Measurements from ENCODE around the gene TGFB1.

Gene TGFB1

DNA sequence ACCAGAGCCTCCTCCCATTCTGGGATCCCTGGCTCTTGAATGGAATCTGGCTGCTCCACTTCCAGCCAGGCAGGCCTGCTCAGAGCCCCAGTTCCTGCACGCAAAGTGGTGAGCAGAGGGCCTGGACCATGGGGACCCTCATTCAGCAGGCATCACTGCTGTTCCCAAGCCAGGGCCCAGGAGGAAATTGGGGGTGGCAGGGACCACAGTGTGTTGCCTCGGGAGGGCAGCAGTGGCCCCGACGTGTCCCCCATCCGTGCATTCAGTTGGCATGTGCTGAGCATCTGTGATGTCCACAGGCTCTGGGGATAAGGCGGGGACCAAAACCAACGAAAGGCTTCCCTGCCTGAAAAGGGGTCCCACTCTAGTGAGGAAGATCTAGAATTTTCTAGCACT is 32.5 kb downstream of the TGFB1 start:
- DNase-seq (ENCODE audit: low spot score): no peak

DNA sequence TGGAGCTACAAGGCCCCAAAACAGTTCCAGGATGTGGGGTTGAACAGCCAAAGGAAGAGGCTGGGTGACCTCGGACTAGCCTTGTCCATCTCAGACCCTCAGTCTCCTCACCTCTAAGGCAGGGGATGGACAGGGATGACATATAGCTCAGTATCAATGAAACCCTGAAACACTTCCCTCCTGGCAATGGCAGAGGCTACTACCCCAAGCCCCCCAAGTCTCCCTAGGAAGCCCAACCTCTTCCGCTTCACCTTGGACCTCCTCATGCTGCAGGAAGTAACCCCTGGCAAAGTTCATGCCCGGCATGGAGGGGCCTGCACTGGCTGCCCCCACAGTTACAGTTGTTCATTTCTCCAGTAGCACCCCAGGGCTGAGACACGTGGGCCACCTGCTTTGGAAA is 33.2 kb downstream of the TGFB1 start:
- no peak for DNase-seq (ENCODE audit: low spot score)

DNA sequence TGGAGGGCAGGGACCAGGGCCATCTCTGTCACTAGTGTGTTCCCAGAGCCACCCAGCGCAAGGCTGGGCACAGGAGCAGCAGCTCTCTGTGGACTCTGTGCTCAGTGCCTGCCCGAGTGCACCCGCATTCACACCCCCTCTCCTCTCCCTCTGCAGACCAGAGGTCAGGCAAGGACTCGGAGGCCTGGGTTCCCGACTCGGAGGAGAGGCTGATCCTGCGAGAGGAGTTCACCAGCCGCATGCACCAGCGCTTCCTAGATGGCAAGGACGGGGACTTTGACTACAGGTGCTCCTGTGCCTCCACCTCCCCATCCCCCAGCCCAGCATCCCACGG is 33.6 kb downstream of the TGFB1 start:
- DNase-seq (ENCODE audit: low spot score): no peak

DNA sequence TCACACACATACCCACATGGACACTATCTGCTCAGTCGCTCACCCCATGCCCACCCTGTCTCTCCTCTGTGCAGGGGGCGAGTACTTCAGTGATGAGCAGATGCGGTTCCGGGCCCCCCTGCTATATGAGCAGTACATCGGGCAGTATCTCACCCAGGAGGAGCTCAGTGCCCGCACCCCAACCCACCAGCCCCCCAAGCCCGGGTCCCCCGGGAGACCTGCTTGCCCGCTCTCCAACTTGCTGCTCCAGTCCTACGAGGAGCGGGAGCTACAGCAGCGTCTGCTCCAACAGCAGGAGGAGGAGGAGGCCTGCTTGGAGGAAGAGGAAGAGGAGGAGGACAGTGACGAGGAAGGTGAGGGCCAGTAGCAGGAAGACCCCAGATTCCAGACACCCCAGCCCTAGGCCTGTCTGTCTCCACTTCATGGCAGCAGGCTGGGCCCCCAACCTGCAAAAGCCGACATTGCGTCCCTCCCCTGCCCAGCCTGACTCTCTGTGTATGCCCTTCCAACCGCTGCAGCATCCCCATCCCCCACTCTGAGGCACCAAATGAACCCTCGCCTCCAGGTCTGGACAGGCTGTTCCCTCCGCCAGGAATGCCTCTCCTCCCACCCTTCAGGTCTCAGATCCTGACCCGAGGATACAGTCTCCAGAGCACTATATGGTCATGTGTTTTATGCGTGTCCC is 34.1 kb downstream of the TGFB1 start:
- no peak for DNase-seq (ENCODE audit: low spot score)

DNA sequence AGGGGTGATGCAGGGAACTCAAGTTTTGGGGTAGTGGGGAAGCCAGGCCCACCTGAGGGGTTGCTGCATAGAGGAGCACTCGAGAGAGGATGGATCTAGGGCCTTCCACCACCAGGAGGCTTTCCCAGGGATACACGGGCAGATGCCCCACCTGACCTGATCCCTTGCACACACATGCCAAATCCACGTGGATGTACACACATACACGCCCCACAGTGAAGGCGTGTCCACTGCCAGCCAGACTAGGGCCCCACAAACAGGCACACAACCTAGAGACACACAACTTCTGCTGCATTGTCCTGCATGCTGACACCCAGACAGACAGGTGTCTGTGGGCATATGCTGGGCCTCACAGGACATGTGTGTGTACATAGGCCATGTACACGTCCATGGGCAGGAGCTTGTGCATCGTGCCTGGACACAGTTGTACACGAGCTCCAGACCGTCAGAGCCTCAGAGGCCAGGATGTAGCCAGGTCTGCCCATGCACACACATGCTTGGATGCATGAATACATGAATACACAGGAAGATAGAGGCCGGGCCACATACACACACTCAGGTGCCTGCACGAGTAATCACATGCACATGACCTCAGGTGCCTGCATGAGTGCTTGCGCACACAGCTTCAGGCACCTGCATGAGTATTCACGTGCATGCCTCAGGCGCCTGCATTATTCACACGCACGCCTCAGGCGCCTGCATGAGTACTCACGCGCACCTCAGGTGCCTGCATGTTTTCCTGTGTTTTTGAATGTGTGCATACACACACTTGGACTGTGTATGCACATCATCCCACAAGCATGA is 34.8 kb downstream of the TGFB1 start:
- DNase-seq (ENCODE audit: low spot score): no peak

DNA sequence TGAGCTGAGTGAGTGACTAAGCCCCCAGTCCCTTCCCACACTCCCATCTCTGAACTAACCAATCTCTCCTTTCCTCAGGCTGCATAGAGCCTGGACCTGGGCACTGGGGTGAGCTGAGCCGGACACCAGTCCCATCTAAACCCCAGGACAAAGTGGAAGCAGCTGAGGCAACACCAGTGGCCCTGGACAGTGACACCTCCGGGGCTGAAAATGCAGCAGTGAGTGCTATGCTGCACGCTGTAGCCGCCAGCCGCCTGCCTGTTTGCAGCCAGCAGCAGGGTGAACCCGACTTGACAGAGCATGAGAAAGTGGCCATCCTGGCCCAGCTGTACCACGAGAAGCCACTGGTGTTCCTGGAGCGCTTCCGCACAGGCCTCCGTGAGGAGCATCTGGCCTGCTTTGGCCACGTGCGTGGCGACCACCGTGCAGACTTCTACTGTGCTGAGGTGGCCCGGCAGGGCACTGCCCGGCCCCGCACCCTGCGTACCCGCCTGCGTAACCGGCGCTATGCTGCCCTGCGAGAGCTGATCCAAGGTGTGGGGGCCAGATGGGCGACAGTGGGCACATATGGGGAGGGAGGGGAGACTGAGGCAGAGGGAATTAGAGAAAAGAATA is 37.3 kb downstream of the TGFB1 start:
- no peak for DNase-seq (ENCODE audit: low spot score)

DNA sequence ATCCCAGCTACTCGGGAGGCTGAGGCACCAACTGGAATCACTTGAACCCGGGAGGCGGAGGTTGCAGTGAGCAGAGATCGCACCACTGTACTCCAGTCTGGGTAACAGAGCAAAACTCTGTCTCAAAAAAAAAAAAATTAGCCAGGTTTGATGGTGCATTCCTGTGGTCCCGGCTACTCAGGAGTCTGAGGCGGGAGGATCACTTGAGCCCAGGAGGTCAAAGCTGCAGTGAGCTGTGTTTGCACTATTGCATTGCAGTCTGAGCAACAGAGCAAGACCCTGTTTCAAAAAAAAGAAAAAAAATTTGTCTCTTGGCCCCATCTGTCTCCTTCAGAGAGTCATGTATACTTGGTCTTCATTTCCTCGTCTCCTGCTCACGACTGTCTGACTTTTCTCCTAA is 42.1 kb downstream of the TGFB1 start:
- no peak for DNase-seq (ENCODE audit: low spot score)

DNA sequence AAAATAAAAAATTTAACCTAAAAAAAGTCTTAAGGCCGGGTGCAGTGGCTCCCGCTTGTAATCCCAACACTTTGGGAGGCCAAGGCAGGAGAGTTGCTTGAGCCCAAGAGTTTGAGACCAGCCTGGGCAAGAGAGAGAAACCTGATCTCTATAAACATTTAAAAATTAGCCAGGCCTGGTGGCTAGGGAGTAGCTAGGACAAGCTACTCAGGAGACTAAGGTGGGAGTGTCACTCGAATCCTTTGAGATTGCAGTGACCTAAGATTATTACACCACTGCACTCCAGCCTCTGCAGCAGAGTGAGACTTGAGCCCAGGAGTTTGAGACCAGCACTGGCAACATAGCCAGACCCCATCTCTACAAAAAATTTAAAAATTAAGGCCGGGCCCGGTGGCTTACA is 42.6 kb downstream of the TGFB1 start:
- no peak for DNase-seq (ENCODE audit: low spot score)

DNA sequence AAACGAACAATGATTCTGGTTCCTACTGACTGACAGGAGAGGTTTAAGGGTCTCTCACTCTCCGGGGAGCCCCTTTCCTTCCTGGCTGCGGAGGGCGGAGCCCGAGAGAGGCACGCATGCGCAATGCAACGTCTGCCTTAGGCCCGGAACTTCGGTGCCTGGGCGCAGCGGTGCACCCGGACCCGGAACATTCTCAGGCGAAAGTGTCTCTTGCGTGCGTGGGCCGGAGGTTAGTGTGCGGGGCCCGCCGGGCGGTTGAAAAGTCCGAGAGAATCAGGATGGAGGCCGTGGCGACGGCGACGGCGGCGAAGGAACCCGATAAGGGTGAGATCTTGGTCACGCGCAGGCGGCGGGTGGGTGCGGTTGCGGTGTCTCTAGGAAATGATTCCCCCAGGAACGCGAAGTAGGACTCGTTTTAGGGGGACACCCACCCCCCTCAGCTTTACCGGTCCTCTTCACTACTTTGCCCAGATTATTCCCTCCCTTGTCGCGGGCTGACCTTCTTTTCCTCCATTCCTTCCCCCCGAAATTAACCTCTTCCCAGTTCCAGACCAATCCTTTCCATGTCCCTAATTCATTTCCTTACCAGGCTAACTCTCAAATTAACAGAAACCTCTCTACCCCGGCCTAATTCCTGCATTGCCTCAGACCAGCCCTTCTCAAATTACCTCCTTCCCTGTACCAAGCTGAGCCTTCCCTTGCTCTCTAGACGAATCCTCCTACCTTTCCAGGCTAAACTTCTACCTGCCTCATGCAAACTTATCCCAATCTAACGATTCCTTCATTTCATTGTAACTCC is 43.5 kb downstream of the TGFB1 start, which contains the start of gene CCDC97:
TSS of gene CCDC97 (plus strand) at position 140 of the 799 bp plus-strand sequence. CDS start at position 279, 139 bp downstream.
- peak; percentile 94 for DNase-seq (ENCODE audit: low spot score)

DNA sequence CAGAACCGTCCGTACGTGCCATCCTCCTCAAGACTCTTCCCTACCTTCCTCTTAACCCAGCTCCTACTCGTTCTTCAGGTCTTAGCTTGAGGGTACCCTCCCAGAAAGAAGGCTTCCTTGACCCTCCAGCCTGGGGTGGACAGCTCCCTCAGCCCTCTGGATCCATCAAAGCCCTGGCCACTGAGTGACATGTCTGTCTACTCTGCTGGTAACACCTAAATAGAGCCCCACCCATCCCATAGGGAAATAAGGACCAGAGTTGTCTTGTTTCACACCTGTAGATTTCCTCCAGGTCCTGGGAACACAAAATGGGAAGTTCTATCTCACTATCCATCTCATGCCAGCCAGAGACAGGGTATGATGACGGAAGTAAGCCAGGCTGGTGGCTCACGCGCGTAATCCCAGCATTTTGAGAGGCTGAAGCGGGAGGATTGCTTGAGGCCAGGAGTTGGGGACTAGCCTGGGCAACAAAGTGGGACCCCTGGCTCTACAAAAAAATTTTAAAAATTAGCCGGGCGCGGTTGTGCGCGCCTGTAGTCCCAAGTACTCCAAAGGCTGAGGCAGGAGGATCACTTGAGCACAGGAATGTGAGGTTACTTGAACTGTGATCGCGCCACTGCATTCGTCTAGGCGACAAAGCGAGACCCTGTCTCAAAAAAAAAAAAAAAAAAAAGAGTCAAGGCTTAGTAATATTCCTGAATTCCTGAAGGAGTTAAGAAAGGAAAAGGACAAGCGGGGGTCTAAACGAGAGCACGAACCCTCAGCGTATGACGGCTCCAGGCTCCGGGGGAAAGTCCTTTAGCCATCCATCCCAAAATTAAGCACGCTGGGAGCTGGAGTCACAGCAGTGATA is 44.3 kb downstream of the TGFB1 start:
- no peak for DNase-seq (ENCODE audit: low spot score)

DNA sequence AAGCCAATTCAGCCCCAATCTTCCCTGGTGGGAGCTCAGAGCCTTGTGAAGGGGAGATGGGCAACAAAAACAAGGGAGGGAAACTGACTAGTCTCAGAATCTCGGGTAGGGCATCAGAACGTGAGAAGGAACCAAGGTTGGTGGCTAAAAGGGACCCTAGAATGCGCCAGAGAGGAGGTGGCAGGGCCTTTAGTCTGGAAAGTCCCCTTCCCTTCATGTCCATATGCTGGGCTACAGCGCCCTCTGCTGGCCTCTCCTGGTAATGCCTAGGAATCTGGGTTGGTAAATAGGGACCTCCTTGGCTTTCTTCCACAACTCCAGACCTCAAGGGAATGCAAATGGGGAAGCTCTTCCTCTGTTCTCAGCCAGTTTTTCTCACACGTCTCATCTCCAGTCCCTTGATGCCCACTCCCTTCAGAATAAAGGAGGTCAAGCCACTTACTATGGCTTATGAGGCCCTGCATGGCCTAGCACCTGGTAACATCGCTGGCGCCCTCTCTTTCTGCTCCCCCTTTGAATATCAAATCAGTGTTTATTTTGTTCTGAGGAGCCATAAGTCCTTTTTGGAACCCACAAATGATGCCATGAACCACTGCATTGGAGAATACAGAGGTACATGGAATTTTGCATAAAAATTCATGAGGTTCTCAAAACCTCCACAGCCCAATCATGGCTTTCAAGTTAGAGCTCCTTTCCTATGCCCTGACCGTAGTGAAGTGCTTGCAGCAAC is 45.1 kb downstream of the TGFB1 start:
- DNase-seq (ENCODE audit: low spot score): peak; percentile 83

DNA sequence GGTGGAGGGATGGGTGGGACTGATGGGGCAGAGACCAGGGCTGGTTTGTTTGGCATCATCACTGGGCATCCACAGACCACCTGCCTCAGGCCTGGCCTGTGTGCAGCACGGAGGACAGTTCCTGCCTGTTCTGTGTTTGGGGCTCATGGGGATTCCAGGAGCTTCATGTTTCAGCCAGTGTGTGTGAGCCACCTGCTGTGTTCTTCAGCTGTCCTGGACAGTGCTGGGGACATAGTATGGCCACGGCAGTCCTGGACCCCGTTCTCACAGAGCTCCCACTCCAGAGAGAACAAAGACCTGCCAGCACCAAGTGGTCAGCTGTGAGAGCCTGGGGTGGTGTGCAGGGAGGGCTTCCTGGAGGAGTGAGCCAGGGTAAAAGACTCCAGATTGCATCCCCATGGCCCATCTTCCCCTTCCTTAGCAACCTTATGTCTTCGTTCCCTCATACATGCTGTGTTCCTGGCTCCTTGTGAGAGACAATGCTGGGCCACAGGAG is 45.7 kb downstream of the TGFB1 start:
- DNase-seq (ENCODE audit: low spot score): no peak

DNA sequence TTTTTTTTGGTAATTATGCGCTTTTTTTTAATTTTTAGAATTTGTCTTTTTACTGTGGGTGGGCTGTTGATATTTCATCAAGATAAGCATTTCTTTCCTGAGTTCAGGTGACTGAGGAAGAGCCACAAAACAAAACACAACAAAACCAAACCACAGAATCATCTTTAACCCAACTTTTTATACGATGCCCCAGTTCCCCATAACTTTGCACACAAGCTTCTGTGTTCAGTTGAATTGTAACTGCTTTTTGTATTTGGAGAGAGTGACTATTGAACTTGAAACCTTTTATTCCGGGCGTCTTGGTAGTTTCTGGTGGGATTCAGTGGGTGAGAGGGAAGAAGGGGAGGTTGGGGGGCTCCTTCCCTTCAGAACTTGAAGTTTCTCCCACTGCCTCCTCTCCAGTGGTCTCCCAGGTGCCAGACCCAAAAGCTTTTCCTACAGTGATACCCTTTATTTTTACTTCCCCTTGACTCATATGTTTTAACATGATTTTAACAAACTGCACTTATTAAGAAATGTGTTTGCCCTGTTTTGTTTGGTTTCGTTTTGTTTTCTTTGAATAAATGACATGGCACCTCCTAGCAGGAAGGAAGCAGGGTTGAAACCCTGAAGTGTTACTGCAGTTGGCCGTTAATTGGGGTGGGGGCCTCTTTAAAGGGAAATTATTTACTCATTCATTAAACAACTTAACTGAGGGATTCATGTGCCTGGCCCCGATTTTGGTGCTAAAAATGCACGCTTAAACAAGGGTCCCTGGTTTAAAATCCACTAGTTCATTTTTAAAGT is 46.4 kb downstream of the TGFB1 start:
- no peak for DNase-seq (ENCODE audit: low spot score)

DNA sequence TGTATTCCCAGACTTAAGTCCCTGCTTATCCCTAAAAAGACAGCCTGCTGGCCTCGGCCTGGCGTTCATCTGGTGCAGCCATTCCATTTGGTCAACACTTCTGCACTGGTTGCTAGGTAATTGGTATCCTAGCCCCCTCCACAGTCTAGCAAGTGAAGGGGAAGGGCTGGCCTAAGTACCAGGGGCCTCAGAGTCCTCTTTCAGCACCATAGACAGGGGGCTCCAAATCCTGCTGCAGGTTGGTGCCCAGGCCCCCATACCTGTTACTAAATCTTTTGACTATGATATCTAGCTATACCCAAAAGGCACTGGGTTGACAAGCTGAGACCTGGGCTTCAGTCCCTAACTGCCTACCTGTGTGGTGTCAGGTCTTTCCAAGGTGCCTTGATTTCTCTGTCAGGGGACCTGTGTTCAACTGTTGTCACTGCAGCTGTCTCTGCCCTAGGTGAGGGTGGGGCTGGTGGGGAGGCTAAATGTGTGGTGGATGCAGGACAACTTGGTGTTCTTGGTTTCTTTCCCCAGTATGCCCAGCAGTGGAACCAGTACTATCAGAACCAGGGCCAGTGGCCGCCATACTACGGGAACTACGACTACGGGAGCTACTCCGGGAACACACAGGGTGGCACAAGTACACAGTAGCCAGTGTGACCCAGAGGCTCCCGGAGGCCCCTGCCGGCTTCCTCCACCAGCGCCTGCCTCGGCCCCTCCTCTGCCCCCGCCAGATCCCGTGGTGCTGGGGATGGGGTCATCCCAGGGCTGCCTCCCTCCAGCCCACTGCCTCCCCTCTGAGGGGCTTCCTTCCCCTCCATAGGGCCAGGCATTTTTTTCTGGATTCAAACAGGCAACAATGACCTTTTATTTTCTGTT is 47.6 kb downstream of the TGFB1 start:
- no peak for DNase-seq (ENCODE audit: low spot score)

DNA sequence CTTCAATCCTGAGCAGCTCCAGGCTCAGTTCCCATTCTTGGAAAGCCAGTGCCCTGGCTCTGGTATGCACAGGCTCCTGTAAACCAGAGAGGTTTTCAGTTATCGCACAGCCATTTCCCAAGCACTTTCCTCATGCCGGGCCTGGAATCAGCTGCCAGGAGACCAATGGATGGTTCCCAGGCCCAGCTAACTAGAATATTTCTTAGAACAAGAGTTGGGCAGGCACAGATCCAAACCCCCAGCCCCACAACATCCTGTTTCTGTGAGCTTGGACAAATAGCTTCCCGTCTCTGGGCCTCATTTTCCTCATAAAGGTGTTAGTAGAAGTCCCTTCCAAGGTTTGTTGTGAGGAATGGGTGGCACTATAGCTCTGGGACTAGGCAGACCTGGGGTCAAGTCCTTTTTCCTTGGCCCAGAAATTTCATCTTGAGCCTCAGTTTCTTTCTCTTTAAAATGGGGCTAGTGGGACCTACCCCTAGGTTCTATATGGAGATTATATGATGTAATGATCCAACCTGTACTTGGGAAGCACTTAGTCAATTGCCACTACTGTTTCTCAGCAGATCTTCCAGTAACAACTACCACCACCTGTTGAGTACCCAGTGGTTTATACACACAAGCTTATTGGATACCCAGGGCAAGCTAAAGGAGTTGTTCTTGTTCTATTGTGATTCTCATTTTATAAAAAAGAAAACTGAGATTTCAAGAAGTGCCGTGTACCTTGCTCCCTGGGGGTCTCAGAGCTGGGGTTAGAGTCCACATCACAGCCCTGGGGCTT is 48.8 kb downstream of the TGFB1 start:
- no peak for DNase-seq (ENCODE audit: low spot score)

DNA sequence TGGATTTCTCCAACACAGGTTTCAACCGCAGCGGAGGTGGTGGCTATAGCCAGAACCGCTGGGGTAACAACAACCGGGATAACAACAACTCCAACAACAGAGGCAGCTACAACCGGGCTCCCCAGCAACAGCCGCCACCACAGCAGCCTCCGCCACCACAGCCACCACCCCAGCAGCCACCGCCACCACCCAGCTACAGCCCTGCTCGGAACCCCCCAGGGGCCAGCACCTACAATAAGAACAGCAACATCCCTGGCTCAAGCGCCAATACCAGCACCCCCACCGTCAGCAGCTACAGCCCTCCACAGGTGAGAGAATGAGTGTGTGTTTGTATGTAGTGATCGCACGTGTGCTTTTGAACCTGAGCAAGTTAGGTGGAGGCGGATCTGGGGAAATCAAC is 49.8 kb downstream of the TGFB1 start:
- no peak for DNase-seq (ENCODE audit: low spot score)

DNA sequence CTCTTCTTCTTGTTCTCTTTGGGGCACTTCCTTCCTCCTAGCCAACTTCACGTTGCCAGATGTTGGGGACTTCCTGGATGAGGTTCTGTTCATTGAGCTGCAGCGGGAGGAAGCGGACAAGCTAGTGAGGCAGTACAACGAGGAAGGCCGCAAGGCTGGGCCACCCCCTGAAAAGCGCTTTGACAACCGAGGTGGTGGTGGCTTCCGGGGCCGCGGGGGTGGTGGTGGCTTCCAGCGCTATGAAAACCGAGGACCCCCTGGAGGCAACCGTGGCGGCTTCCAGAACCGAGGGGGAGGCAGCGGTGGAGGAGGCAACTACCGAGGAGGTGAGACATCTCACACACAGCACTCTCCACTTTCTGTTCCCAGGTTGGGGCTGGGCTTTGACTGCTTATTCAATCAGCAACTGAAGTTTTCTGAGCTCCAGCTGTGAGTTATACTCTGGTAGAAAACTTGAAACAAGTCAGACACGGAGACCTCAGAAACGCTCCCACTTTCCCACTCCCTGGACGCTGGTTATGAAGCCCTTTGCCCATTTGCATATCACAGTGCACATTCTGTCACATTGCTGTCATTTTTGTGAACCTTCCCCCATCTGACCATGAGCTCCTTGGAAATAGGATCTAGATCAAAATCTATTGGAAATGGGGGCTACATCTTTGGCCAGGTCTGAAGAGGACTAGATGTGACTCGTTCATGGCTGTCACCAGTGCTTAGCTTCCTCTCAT is 50.9 kb downstream of the TGFB1 start:
- DNase-seq (ENCODE audit: low spot score): no peak
